Ammon's horn (tissue), 1 donor: Measurements from ENCODE around the gene PLCB1.

Experiments
- DNase-seq: peaks from one replicate; pipeline ENCODE4 v3.0.0-alpha.2; 2016; ENCODE audit warnings: low spot score

The PLCB1 gene

GRCh38 chr20:8722277-8722928 lies 590.3 kb downstream of the PLCB1 start:
- peak; percentile 80 for DNase-seq

DNA sequence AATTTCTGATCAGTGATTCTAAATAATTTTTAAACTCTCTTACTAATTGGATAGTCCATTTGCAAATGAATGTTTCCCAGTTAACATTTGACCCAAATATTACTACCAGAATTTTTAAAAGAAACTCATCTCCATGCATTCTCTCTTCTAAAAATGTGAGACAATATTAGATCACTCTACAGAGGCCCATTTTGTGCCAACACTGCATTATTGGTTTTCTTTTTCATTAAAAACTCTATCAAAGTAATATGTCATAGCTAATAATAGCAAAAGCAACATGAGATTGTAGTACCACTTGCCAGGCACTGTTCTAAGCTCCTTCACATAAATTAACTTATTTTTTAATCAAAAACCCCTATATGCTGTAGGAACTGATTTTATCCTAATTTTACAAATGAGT lies 591.2 kb downstream of the PLCB1 start:
- no peak for DNase-seq

- no peak for DNase-seq
Measured at GRCh38 chr20:8724884-8725283, 592.8 kb downstream of the PLCB1 start.

- DNase-seq: no peak
Measured at GRCh38 chr20:8726460-8726859, 594.4 kb downstream of the PLCB1 start.

- DNase-seq: no peak
Measured at GRCh38 chr20:8735014-8735413, 602.9 kb downstream of the PLCB1 start.

GRCh38 chr20:8735674-8736073 lies 603.6 kb downstream of the PLCB1 start:
- no peak for DNase-seq

DNA sequence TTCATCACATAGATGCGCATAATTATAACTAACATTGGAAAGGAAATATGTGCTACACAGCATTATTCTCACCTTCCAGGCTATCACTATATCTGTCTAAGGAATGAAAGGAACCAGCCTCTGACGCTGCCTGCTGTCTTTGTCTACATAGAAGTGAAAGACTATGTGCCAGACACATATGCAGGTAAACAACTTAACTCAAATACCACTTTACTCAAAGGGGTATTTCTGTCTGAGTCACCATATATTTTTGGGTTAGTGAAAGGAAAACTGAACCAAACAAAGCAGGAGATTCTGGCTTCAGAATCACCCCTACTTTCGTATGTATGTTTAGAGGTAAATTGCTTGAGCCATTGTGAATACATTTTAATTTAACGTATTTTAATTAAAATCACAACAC lies 608.2 kb downstream of the PLCB1 start:
- DNase-seq: no peak

GRCh38 chr20:8744228-8744844 lies 612.3 kb downstream of the PLCB1 start:
- DNase-seq: no peak

- DNase-seq: no peak
Measured at GRCh38 chr20:8749101-8749500, 617.0 kb downstream of the PLCB1 start.

DNA sequence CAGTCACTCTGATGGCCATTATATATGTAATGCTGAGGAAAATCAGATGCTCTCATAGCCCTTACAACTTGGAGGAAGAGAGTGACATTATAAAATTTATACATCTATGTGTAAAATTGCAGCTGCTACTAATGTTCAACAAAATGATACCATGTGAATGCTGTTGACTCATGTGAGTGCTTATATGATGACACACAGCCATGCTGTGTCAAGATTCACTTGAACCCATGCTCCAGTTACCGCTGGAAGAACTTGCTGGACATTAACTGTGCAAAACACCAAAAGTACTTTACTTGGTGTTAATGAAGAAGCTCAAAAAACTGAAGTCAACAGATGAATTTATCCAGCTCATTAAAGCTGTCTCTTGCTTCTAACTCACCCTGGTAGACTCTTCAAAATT lies 617.9 kb downstream of the PLCB1 start:
- DNase-seq: no peak

- no peak for DNase-seq
Measured at GRCh38 chr20:8755340-8756118, 623.5 kb downstream of the PLCB1 start.

- DNase-seq: no peak
Measured at GRCh38 chr20:8756410-8756809, 624.3 kb downstream of the PLCB1 start.

- DNase-seq: no peak
Measured at GRCh38 chr20:8757146-8757545, 625.1 kb downstream of the PLCB1 start.

DNA sequence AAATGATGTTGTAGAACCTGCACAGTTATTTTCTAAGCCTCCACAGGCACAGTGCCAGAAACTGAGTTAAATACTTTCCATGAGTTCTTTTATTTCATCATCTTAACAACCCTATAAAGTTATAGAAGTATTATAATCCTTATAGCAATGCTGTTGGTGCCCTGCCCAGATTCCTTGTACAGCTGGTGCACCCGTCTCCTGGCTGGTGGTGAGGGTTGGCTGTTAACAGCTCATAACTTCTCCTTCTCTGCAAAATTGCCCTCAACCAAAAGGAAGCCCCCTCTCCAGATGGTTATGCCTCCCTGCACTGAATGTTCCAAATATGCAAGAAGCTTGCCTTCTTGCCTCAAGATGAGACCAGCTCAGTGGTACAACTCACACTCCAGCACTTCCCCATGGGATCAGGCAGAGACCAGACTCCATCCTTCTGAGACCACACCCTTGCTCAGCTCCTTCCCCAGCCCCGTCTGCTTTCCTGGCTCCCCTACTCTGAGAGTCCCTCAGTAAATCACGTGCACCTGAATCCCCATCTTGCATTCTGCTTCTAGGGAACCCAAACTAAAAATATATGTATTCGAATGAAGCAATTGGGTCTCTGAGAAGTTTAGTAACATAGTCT lies 632.4 kb downstream of the PLCB1 start:
- peak; percentile 8 for DNase-seq

GRCh38 chr20:8766868-8767390 lies 634.9 kb downstream of the PLCB1 start:
- no peak for DNase-seq

DNA sequence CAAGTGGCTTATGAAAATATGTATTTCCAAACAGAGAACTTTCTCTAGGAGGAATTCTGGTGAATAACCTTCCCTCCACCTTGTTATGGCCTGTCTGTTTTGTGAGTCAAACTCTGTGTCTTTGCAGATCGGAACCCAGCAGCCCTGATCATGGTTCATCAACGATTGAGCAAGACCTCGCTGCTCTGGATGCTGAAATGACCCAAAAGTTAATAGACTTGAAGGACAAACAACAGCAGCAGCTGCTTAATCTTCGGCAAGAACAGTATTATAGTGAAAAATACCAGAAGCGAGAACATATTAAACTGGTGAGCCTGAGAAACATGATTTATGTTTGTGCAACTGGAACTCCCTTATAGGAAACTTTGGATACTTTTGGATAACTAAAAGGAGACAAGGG lies 642.3 kb downstream of the PLCB1 start:
- DNase-seq: no peak

DNA sequence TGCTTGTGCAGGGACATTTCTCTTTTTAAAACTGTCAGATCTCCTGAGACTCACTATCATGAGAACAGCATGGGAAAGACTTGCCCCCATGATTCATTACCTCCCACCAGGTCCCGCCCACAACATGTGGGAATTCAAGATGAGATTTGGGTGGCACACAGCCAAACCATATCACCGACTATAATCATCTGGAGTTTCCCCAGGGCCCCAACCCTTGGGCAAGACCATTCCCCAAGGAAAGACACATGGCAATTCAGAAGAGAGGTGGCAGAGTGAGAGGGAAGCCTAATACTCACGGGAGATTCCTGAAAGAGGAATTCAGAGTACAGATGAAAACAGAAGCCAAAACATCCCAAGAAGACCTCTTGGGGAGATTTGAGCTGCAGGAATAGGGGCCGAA lies 645.8 kb downstream of the PLCB1 start:
- no peak for DNase-seq

- DNase-seq: no peak
Measured at GRCh38 chr20:8778387-8778786, 646.3 kb downstream of the PLCB1 start.

DNA sequence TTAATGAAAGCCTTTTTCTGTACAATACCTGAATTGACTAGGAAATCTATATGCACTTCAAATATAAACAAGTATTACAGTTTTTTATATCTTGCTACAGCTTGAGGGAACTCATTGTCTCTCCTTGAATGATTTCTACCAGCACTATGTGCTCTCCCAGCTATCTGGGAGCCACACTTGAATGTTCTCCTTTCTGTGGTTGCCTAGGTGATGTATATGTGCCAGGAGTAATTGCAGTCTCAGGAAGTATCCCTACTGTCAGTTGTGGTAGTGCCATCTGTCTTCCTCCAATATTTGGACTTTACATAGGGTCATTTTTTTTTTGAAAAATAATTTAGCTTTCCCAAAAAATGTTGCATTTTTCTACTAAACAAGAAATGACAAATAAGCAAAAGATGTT lies 648.8 kb downstream of the PLCB1 start:
- DNase-seq: no peak

GRCh38 chr20:8782804-8783203 lies 650.7 kb downstream of the PLCB1 start:
- DNase-seq: no peak

DNA sequence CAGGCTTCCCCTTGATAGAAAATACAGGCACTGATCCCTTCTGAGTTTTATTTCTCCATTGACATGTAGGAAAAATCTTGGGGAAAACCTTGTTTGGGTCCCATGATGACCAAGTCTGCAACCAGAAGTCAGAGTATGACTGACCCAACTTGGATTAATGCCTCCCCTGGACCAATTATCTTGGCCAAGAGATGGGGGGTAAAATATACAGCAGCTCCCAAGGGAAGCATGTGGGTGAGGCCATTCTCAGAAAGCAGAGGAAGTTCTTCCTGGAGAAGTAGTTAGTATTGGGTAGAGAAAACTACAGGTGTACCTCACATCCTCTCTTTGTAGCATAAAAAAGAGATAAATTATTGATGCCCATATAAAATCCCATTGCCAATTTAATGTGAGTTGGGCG lies 651.7 kb downstream of the PLCB1 start:
- DNase-seq: no peak

DNA sequence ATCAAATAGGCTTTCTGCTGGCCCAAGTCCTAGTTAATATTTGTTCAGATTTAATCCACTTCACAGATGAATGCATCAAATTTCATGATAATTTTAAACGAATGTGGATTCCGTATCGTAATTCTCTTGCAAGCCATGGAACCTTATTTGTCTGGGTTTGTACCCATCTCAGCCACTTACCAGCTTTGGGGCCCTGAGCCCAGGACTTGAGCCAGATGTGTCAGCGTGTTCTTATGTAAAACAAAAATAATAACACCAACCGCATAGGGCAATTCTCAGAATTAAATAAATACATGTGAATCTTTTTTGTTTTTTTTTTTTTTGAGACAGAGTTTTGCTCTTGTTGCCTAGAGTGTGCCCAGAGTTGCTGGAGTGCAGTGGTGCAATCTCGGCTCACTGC lies 654.3 kb downstream of the PLCB1 start:
- DNase-seq: no peak

DNA sequence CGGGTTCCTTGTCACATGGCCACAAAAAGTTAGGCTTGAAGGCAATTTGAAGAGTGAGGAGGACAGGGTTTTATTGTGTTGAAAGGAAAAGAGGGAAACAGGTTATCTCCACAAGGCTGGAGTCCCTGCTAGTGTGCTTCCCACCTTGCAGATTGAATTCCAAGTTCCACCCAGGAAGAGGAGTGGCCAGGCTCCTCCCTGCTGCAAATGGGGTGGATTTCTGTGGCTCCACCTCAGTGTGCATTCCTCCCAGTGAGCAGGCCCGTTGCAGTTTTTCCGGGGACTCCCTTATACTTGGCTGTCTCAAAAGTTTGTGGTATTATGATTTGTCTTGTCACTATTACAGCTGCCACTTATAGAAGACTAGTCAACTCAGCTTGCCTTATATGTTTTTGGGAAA lies 655.0 kb downstream of the PLCB1 start:
- no peak for DNase-seq
